Thoracic aorta endothelial cell (primary cell): Measurements from ENCODE around the gene PTPRU. TPM values are rescaled to one million over a fixed set of nuclear protein-coding genes. Genes with fewer than 3 reads are reported as not detected.

Experiments used
- total RNA-seq: library from RNA; depleted of rRNA; stranded (reverse); fragments of >200 nt; gene quantifications from 2 replicates; pipeline ENCODE4 v1.2.3, GENCODE V29; 2012

Gene PTPRU
- total RNA-seq = 1.3 and 5.0 TPM in 2 replicates

GRCh38 chr1:29235955-29236711 is at the start of gene PTPRU:
Gene PTPRU (plus strand): TSS chr1:29236522. CDS start chr1:29236645, 123 bp downstream.

GRCh38 chr1:29230553-29231378 is 5.6 kb upstream of the PTPRU start, which contains the start of gene MECR:
Gene MECR (minus strand): TSS chr1:29230934. CDS start chr1:29230906, 28 bp downstream.

Other genes starting within 250 kb of the PTPRU start
- 0.66 and 2.7 TPM in 2 replicates for gene TMEM200B, start 112.6 kb upstream of the PTPRU start, total RNA-seq
- gene SRSF4, start 54.6 kb upstream of the PTPRU start, total RNA-seq = 59.6 and 64.0 TPM in 2 replicates
- 24.4 and 24.5 TPM in 2 replicates for gene MECR, start 5.6 kb upstream of the PTPRU start, total RNA-seq